Measurements from ENCODE around the gene KIF17. TPM values are rescaled to one million over a fixed set of nuclear protein-coding genes. Genes with fewer than 3 reads are reported as not detected.
"Not testable (repeated sequence)": the region's sequence is repeated elsewhere in the genome, so short reads cannot be mapped to it uniquely, and the experiment has no call there.

The KIF17 gene
- total and polyA plus RNA-seq, 4 donors = 4.1 to 9.6 (median 5.9) TPM

- ATAC-seq (ENCODE audit: insufficient read depth, low FRiP score) = no peak
- Histone ChIP-seq H3K9ac (ENCODE audit: insufficient read depth in 1 of 2, low read length in 2 of 2) (no peak overlapping the region), H3K27ac (ENCODE audit: low read depth in 1 of 2, low read length in 1 of 2) (no peak overlapping the region), H3K4me3 (no peak overlapping the region), H3K36me3 (ENCODE audit: control insufficient read depth in 4 of 4, insufficient read depth in 4 of 4, low read length in 4 of 4) (no peaks in the 10 kb centered on the region), H3K4me1 (ENCODE audit: control insufficient read depth in 5 of 5, insufficient read depth in 5 of 5, low read length in 5 of 5) (peaks cover 0 to 4% (median 0%) of the 10 kb centered on the region in 5 donors), H3K27me3 (ENCODE audit: control insufficient read depth in 3 of 3, insufficient read depth in 3 of 3, low read length in 2 of 3) (peaks cover 0 to 23% (median 5%) of the 10 kb centered on the region in 3 donors), H3K9me3 (ENCODE audit: control insufficient read depth in 4 of 4, insufficient read depth in 3 of 4, low read length in 3 of 4) (no peaks in the 10 kb centered on the region)
- WGBS, 2 donors = 89 to 90% methylated on average over 8 of the region's 8 CpGs
- no peak for TF ChIP-seq CTCF (IDR thresholded peaks at IDR 0.05; ENCODE audit: control extremely low read depth, extremely low read depth)
- no peak for DNase-seq
Measured at GRCh38 chr1:20719261-20719660, 1.5 kb upstream of the KIF17 start.

GRCh38 chr1:20718343-20718882 lies 606 bp upstream of the KIF17 start:
- DNase-seq; H3K36me3 ChIP-seq (ENCODE audit: control insufficient read depth in 4 of 4, insufficient read depth in 4 of 4, low read length in 4 of 4); H3K4me3 ChIP-seq; H3K9ac ChIP-seq (ENCODE audit: insufficient read depth in 1 of 2, low read length in 2 of 2); H3K4me1 ChIP-seq (ENCODE audit: control insufficient read depth in 5 of 5, insufficient read depth in 5 of 5, low read length in 5 of 5); H3K9me3 ChIP-seq (ENCODE audit: control insufficient read depth in 4 of 4, insufficient read depth in 3 of 4, low read length in 3 of 4); ATAC-seq (ENCODE audit: insufficient read depth, low FRiP score); H3K27ac ChIP-seq (ENCODE audit: low read depth in 1 of 2, low read length in 1 of 2): not testable (repeated sequence)
- 59 to 66% methylated on average over 17 of the region's 17 CpGs for WGBS, 2 donors
- H3K27me3 ChIP-seq (ENCODE audit: control insufficient read depth in 3 of 3, insufficient read depth in 3 of 3, low read length in 2 of 3) = peaks cover 0 to 23% (median 5%) of the 10 kb centered on the region in 3 donors

GRCh38 chr1:20716232-20716631 lies 1.6 kb downstream of the KIF17 start:
- Histone ChIP-seq H3K9ac (ENCODE audit: insufficient read depth in 1 of 2, low read length in 2 of 2) (no peak overlapping the region), H3K36me3 (ENCODE audit: control insufficient read depth in 4 of 4, insufficient read depth in 4 of 4, low read length in 4 of 4) (no peaks in the 10 kb centered on the region), H3K4me3 (no peak overlapping the region), H3K27ac (ENCODE audit: low read depth in 1 of 2, low read length in 1 of 2) (no peak overlapping the region), H3K9me3 (ENCODE audit: control insufficient read depth in 4 of 4, insufficient read depth in 3 of 4, low read length in 3 of 4) (no peaks in the 10 kb centered on the region), H3K27me3 (ENCODE audit: control insufficient read depth in 3 of 3, insufficient read depth in 3 of 3, low read length in 2 of 3) (peaks cover 0 to 23% (median 5%) of the 10 kb centered on the region in 3 donors), H3K4me1 (ENCODE audit: control insufficient read depth in 5 of 5, insufficient read depth in 5 of 5, low read length in 5 of 5) (peaks cover 0 to 4% (median 0%) of the 10 kb centered on the region in 5 donors)
- WGBS, 2 donors = 81 to 84% methylated on average over 13 of the region's 13 CpGs
- TF ChIP-seq CTCF (IDR thresholded peaks at IDR 0.05; ENCODE audit: control extremely low read depth, extremely low read depth) = no peak
- no peak for DNase-seq
- ATAC-seq (ENCODE audit: insufficient read depth, low FRiP score) = no peak

GRCh38 chr1:20715406-20715805 lies 2.4 kb downstream of the KIF17 start:
- Histone ChIP-seq H3K27ac (ENCODE audit: low read depth in 1 of 2, low read length in 1 of 2) (no peak overlapping the region), H3K4me3 (no peak overlapping the region), H3K27me3 (ENCODE audit: control insufficient read depth in 3 of 3, insufficient read depth in 3 of 3, low read length in 2 of 3) (peaks cover 0 to 22% (median 5%) of the 10 kb centered on the region in 3 donors), H3K36me3 (ENCODE audit: control insufficient read depth in 4 of 4, insufficient read depth in 4 of 4, low read length in 4 of 4) (no peaks in the 10 kb centered on the region), H3K9me3 (ENCODE audit: control insufficient read depth in 4 of 4, insufficient read depth in 3 of 4, low read length in 3 of 4) (no peaks in the 10 kb centered on the region), H3K4me1 (ENCODE audit: control insufficient read depth in 5 of 5, insufficient read depth in 5 of 5, low read length in 5 of 5) (peaks cover 0 to 4% (median 0%) of the 10 kb centered on the region in 5 donors), H3K9ac (ENCODE audit: insufficient read depth in 1 of 2, low read length in 2 of 2) (no peak overlapping the region)
- no peak for ATAC-seq (ENCODE audit: insufficient read depth, low FRiP score)
- no peak for DNase-seq
- 88 to 90% methylated on average over 15 of the region's 15 CpGs for WGBS, 2 donors
- TF ChIP-seq CTCF (IDR thresholded peaks at IDR 0.05; ENCODE audit: control extremely low read depth, extremely low read depth) = no peak

Data from lung (tissue), 12 donors.